LHCN-M2 (cell line): ENCODE measurements around the gene FLYWCH2. TPM values are rescaled to one million over a fixed set of nuclear protein-coding genes. Genes with fewer than 3 reads are reported as not detected.
"Not testable (repeated sequence)": the region's sequence is repeated elsewhere in the genome, so short reads cannot be mapped to it uniquely, and the experiment has no call there.

Experiments
- DNase-seq: peaks from one replicate; pipeline ENCODE4 v3.0.0-alpha.2; 2012; ENCODE audit warnings: low read depth
- total RNA-seq: library from RNA; depleted of rRNA; stranded (reverse); fragments of >200 nt; gene quantifications from 2 replicates; pipeline ENCODE4 v1.2.3, GENCODE V29; 2014; rRNA removed

The FLYWCH2 gene
- total RNA-seq, 1 experiment from 2014 or later: 70.2 TPM

GRCh38 chr16:2937170-2937569 is 54.2 kb downstream of the FLYWCH2 start:
- DNase-seq: no peak

- no peak for DNase-seq
These were observed 55.2 kb downstream of the FLYWCH2 start for GRCh38 chr16:2938206-2938605.

GRCh38 chr16:2939968-2940367 is 57.0 kb downstream of the FLYWCH2 start:
- no peak for DNase-seq

- no peak for DNase-seq
These were observed 59.0 kb downstream of the FLYWCH2 start for GRCh38 chr16:2942045-2942444.

- not testable (repeated sequence) for DNase-seq
These were observed 60.7 kb downstream of the FLYWCH2 start for GRCh38 chr16:2943716-2944115.

- DNase-seq: no peak
These were observed 63.6 kb downstream of the FLYWCH2 start for GRCh38 chr16:2946649-2947048.

Other genes with a start within 250 kb of the FLYWCH2 start
- gene KCTD5, start 200.7 kb upstream of the FLYWCH2 start, total RNA-seq: 39.8 and 40.9 TPM in 2 replicates
- 1.0 and 1.4 TPM in 2 replicates for gene PRSS27, start 163.0 kb upstream of the FLYWCH2 start, total RNA-seq
- gene SRRM2, start 130.6 kb upstream of the FLYWCH2 start, total RNA-seq: 66.8 and 84.7 TPM in 2 replicates
- gene ELOB, start 105.9 kb upstream of the FLYWCH2 start, total RNA-seq: 454 and 1,311 TPM in 2 replicates
- gene PRSS33, start 95.7 kb upstream of the FLYWCH2 start, total RNA-seq: not detected in 2 replicates
- gene PRSS41, start 84.7 kb upstream of the FLYWCH2 start, total RNA-seq: not detected in 2 replicates
- not detected in 2 replicates for gene PRSS21, start 66.0 kb upstream of the FLYWCH2 start, total RNA-seq
- gene ZG16B, start 52.9 kb upstream of the FLYWCH2 start, total RNA-seq: not detected in 2 replicates
- not detected in 2 replicates for gene PRSS22, start 25.0 kb upstream of the FLYWCH2 start, total RNA-seq
- 38.6 and 43.4 TPM in 2 replicates for gene FLYWCH1, start 28.7 kb downstream of the FLYWCH2 start, total RNA-seq
- gene KREMEN2, start 81.1 kb downstream of the FLYWCH2 start, total RNA-seq: 1.5 and 1.7 TPM in 2 replicates
- 32.1 and 35.3 TPM in 2 replicates for gene PAQR4, start 86.1 kb downstream of the FLYWCH2 start, total RNA-seq
- 73.1 and 91.4 TPM in 2 replicates for gene PKMYT1, start 97.2 kb downstream of the FLYWCH2 start, total RNA-seq
- not detected in 2 replicates for gene CLDN9, start 129.7 kb downstream of the FLYWCH2 start, total RNA-seq
- gene CLDN6, start 135.0 kb downstream of the FLYWCH2 start, total RNA-seq: 0.06 TPM in 2 replicates
- gene TNFRSF12A, start 137.2 kb downstream of the FLYWCH2 start, total RNA-seq: 574 and 676 TPM in 2 replicates
- gene HCFC1R1, start 140.7 kb downstream of the FLYWCH2 start, total RNA-seq: 20.6 and 28.1 TPM in 2 replicates
- 18.0 and 18.7 TPM in 2 replicates for gene THOC6, start 140.8 kb downstream of the FLYWCH2 start, total RNA-seq
- gene BICDL2, start 153.7 kb downstream of the FLYWCH2 start, total RNA-seq: not detected in 2 replicates
- gene MMP25, start 163.3 kb downstream of the FLYWCH2 start, total RNA-seq: 0.06 and 0.11 TPM in 2 replicates
- gene IL32, start 182.4 kb downstream of the FLYWCH2 start, total RNA-seq: 9.6 and 12.3 TPM in 2 replicates
- gene ZSCAN10, start 216.1 kb downstream of the FLYWCH2 start, total RNA-seq: not detected in 2 replicates
- gene ZNF205, start 229.4 kb downstream of the FLYWCH2 start, total RNA-seq: 17.0 and 19.2 TPM in 2 replicates